SH-SY5Y (cell line): ENCODE results near the gene QRICH2.

ENCODE experiments used
- GATA2 ChIP-seq: IDR thresholded peaks from 2 replicates; pipeline ENCODE4 v1.6.1; 2011; ENCODE audit warnings: mild to moderate bottlenecking, low read depth, low read length
- GATA3 ChIP-seq: IDR thresholded peaks from 2 replicates; pipeline ENCODE4 v1.6.1; 2011; ENCODE audit warnings: low read depth, mild to moderate bottlenecking, low read length, moderate library complexity

The QRICH2 gene

DNA sequence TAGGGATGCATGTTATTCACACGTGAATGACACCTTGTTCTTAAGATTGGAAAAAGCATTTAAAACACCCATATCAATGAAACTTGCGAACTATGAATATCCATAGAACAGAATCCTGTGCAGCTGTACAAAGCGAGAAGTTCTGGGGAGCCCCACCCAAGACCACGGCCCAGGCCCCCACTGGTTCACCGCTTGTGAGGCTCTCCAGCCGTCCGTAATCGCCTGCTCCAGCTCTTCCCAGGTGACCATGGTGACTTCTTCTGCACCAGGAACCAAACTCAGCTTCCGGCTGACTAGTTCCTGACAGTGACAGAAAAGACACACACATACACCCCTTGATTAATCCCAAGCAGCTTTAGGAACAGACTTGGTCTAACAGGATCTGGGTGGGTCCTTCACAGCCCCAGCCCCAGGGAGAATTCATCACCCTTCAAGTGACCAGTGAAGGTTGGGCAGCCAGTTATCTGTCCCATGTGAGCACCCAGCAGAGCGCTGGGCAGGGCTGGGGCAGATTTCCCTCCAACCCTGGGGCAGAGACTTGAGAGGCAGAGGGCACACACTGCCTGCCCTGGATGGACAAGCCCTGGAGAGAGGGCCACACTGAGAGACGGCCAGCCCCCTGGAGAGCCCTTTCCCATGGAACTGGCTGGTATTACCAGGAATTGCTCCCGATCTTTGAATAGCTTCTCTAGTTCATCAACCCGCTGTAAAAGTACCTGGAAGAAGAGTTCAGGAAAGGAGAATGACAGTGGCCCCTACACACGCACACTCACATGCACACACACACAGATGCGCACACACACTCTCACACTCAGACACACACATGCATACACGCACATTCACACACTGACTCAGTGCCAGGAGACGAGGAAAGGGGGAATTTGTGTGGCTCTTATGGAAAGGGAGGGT lies 3.6 kb downstream of the QRICH2 start:
- TF ChIP-seq GATA3, result no peak

- TF ChIP-seq GATA2, result no peak
- TF ChIP-seq GATA3, result no peak
These were observed 10.6 kb downstream of the QRICH2 start for GRCh38 chr17:76297436-76297835.

- TF ChIP-seq GATA2 (no peak), GATA3 (no peak)
These were observed 11.2 kb downstream of the QRICH2 start for GRCh38 chr17:76296889-76297288.

GRCh38 chr17:76296186-76296585 lies 11.9 kb downstream of the QRICH2 start:
- TF ChIP-seq GATA3 (no peak), GATA2 (no peak)

DNA sequence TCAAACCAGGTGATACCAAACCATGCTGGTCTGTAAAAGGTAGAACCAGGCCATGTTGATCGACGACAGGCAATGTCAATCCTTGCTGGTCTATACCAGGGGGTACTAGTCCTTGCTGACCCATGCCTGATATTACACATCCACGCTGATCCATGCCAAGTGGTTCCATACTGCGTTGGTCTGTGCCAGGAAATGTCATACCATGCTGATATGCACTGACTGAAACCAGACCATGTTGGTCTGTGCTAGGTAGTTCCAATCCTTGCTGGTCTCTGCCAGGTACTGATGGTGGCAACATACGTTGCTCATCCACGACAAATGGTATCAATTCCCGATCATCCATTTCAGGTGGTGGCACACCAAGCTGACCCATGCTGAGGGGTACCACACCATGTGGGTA lies 15.0 kb downstream of the QRICH2 start:
- TF ChIP-seq GATA2 (no peak), GATA3 (no peak)

GRCh38 chr17:76292567-76292966 lies 15.5 kb downstream of the QRICH2 start:
- no peak for TF ChIP-seq GATA3
- no peak for TF ChIP-seq GATA2

DNA sequence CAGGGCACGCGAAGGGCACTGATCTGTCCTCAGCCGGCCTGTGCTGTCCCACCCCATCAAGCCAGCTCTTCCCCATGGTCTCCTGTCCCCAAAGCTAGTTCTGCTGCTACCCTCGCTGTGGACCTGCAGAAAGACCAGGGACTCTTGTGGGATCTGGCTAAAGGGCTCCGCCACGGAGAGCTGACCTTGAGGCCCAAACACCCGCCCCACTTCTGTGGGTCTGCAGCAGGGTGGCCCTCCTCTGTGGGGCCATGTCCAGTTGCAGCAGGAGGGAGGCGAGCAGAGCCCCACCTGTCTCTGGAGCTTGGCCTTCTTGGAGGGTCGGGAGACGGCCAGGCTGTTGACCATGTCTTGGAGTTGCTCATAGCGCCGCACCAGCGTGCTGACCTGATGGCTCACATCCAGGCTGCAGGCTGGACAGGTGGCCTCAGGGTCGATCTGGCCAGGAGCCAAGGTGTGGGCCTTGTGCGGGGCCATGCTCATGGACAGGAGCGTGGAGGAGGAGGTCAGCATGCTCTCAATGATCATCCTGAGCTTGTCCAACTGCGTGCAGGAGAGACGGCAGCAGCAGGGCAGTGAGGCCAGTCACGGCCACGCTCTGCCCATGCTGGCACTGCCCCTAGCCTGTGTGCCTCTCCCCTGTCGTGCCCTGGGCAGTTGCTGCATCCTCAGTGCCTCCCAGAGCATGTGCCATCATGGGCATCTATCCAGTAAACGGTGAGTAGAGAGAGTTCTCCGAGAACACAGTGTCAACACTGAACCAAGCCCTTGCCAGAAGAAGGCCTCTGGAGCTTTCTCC lies 26.3 kb downstream of the QRICH2 start:
- TF ChIP-seq GATA3, result no peak
- TF ChIP-seq GATA2, result no peak

GRCh38 chr17:76280650-76281049 lies 27.4 kb downstream of the QRICH2 start:
- TF ChIP-seq GATA2 (no peak), GATA3 (no peak)

- no peak for TF ChIP-seq GATA2
These were observed 28.3 kb downstream of the QRICH2 start for GRCh38 chr17:76279742-76280287.

GRCh38 chr17:76278952-76279741 lies 28.9 kb downstream of the QRICH2 start:
- TF ChIP-seq GATA3, result no peak
- TF ChIP-seq GATA2, result no peak

DNA sequence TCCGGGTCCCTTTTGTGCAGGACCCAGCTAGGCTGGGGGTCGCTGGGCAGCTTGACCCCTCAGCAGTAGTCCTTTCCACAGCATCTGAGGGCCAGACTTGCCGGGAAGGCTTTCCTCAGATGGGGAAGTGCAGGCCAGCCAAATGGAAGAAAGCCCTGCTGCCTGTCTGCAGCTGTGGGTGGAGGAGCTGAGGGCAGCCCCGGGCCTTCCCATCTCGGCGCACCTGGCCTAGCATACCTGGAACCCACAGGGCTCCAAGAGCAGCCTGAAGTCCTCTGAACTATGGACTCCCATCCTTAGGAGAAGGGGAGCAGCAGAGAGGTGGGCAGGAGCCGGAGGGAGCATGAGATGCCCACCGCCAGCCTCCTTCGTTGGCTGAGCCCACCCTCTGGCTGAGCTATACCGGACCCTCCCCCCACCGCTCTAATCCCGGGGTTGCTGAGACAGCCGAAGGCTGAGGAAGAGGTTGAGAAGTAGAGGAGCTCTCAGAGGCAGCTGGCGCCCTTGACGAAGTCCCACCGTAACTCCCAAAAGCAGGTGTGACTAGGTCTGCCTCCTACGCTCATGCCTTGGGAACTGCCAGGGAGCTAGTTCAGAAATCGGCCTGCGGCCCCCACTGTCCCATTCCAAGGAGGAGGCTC lies 29.7 kb downstream of the QRICH2 start:
- TF ChIP-seq GATA3, result no peak
- no peak for TF ChIP-seq GATA2

DNA sequence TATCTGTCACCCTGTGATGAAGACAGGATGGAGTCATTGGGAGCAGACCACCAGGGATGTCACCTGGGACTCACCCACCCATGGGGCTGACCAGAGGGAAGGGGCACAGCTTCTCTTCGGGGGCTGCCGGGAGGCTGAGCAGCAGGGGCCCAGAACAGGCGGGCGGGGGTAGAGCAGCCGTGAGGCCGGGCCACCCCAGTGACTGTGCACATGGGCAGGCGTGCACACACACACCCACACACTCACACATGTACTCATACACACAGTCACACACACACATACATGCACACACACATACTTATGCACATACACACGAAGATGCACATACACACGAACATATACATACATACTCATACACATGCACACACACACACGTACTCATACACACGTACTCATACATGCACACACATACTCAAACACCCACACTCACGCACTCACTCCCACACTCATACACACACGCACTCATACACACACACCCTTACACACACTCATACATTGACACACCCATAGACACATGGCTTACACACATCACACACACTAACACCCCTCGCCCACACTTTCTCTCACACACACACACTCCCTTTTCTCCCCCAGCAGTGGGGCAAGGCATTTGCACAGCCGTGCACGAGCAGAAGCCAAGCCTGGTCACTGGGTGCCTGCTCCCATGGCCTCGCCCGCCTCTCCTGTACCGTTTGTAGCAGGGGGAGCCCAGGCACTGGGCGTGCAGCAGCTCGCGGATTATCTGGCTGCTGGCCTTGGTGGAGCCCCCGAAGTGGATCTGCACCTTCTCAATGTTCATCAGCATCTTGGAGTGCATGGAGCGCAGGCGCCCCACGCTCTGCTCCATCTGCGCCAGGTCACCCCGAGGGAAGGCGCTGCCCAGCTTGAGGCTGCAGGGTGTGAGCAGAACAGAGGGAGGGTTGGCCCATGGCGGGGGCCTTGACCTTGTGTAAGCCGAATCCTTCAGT lies 30.5 kb downstream of the QRICH2 start:
- no peak for TF ChIP-seq GATA3
- no peak for TF ChIP-seq GATA2
